Measurements from ENCODE around the gene P4HA1. TPM values are rescaled to one million over a fixed set of nuclear protein-coding genes. Genes with fewer than 3 reads are reported as not detected.

P4HA1 gene
- total and polyA plus RNA-seq, 9 of the 15 experiments (the other 6 are each of a cell fraction or from before 2014, with no cell fraction given): 20.2 to 177 (median 28.6) TPM

GRCh38 chr10:73110345-73110849, 13.7 kb upstream of the P4HA1 start, which contains the start of gene NUDT13:
TSS of gene NUDT13 (plus strand) at chr10:73110455. CDS start at chr10:73114366, 3,911 bp downstream.
- WGBS (ENCODE audit: insufficient coverage, low coverage, missing lambda C conversion rate): 0% methylated on average over 5 of the region's 5 CpGs
- peaks cover 3 to 5% of the 10 kb centered on the region in 2 experiments; a peak in 2 of 5 replicates for H3K4me1 ChIP-seq (replicated peaks in 1 of 2; ENCODE audit: control insufficient read depth in 2 of 2, insufficient read depth in 2 of 2, low read length in 2 of 2)
- intact Hi-C loops (cut with micrococcal nuclease) (loop anchor here (1.0 to 5.0 kb wide), 2 partner anchors 14 to 57 kb away; partner anchors contain the start of genes ECD, FAM149B1 and P4HA1), in situ Hi-C loops (cut with MboI) (no loop called here)
- H3K79me2 ChIP-seq (ENCODE audit: control insufficient read depth, insufficient read depth, low read length): no peaks in the 10 kb centered on the region; the same call in 2 of the 3 replicates
- H2AFZ ChIP-seq (ENCODE audit: low read depth, low read length): peak within 1 kb of the TSS; percentile 91
- H3K9me3 ChIP-seq (replicated peaks; ENCODE audit: control insufficient read depth, insufficient read depth, low read depth, low read length): peaks cover 5% of the 10 kb centered on the region
- FAIRE-seq (peak; percentile 99), DNase-seq (ENCODE audit: extremely low read depth in 1 of 4, low spot score in 3 of 4) (peak; percentile 63 to 91 (median 76)), ATAC-seq (peak; percentile 96)
- H4K20me1 ChIP-seq (replicated peaks; ENCODE audit: control insufficient read depth, insufficient read depth, low read length): no peaks in the 10 kb centered on the region
- peak within 1 kb of the TSS; percentile 89 for H3K27ac ChIP-seq (ENCODE audit: extremely low read depth, low read depth, low read length)
- TSS peak; percentile 90 for BruUV-seq (replicated peaks)
- H3K4me2 ChIP-seq (ENCODE audit: insufficient read depth, low read length): peak within 1 kb of the TSS; percentile 93
- peak within 1 kb of the TSS; percentile 47 for H3K4me3 ChIP-seq
- peaks cover 12% of the 10 kb centered on the region; the same call in 1 of the 3 replicates for H3K36me3 ChIP-seq (ENCODE audit: control insufficient read depth, insufficient read depth, low read length)
- ChIA-PET CTCF (ENCODE audit: low intra/inter-chr PET ratio) (interaction anchor here (0.8 kb wide), 1 partner anchor 14 kb away, joined by 3 read pairs; the partner anchor contains the start of gene P4HA1), POLR2A (interaction anchor here (0.6 to 8.1 kb wide), 13 partner anchors 8 to 1726 kb away, joined by 3 to 112 read pairs (median 5); partner anchors contain the start of genes ECD, FAM149B1 and P4HA1)
- H3K27me3 ChIP-seq (ENCODE audit: control insufficient read depth in 2 of 2, insufficient read depth in 2 of 2, low read length in 2 of 2): no peaks in the 10 kb centered on the region
- no peaks in the 10 kb centered on the region for H3K9me1 ChIP-seq (ENCODE audit: control insufficient read depth, insufficient read depth, low read length)
- H3K9ac ChIP-seq (ENCODE audit: insufficient read depth in 1 of 2, low read depth in 2 of 2, low read length in 2 of 2): peak within 1 kb of the TSS; percentile 78 to 91
- TF ChIP-seq SP1 (CRISPR knock-in tag; IDR thresholded peaks at IDR 0.05) (peak; percentile 65; the same call in 1 of the 2 replicates), ZNF639 (CRISPR knock-in tag; conservative IDR thresholded peaks at IDR 0.05 in 1 of 2, IDR thresholded peaks at IDR 0.05 in 1 of 2) (peak in 1 of 2 experiments; percentile 82; a peak in 2 of 4 replicates), ZBTB1 (CRISPR knock-in tag; IDR thresholded peaks at IDR 0.05; ENCODE audit: borderline replicate concordance, low read depth) (no peak), GABPB2 (CRISPR knock-in tag; conservative IDR thresholded peaks at IDR 0.05) (no peak), GTF2E2 (tag; IDR thresholded peaks at IDR 0.05) (peak; percentile 9; the same call in 1 of the 2 replicates), ZNF586 (CRISPR knock-in tag; conservative IDR thresholded peaks at IDR 0.05) (no peak), SMARCB1 (IDR thresholded peaks at IDR 0.05; ENCODE audit: insufficient read length, low read depth) (peak; percentile 64), PPARD (CRISPR knock-in tag; IDR thresholded peaks at IDR 0.05) (no peak), TCF3 (CRISPR knock-in tag; IDR thresholded peaks at IDR 0.05) (no peak), NEUROD1 (IDR thresholded peaks at IDR 0.05; ENCODE audit: borderline replicate concordance, low read depth, low read length, partially characterized antibody) (peak; percentile 56), CBX2 (IDR thresholded peaks at IDR 0.05; ENCODE audit: insufficient read depth, low read length, poor library complexity, severe bottlenecking) (no peak), BRD4 (IDR thresholded peaks at IDR 0.05) (0 out of 2 replicates have a peak, but pooled peaks have one; percentile 21), TCFL5 (CRISPR knock-in tag; conservative IDR thresholded peaks at IDR 0.05) (peak; percentile 33; the same call in 1 of the 2 replicates), PHB (CRISPR knock-in tag; IDR thresholded peaks at IDR 0.05) (0 out of 2 replicates have a peak, but pooled peaks have one; percentile 62), MEF2D (tag; conservative IDR thresholded peaks at IDR 0.05; ENCODE audit: low read depth) (0 out of 2 replicates have a peak, but pooled peaks have one; percentile 35), ZEB2 (IDR thresholded peaks at IDR 0.05) (peak; percentile 18; the same call in 1 of the 2 replicates), RAD51 (IDR thresholded peaks at IDR 0.05; ENCODE audit: borderline replicate concordance, low read depth) (0 out of 2 replicates have a peak, but pooled peaks have one; percentile 7), TSC22D4 (tag; IDR thresholded peaks at IDR 0.05) (no peak), RNF219 (CRISPR knock-in tag; IDR thresholded peaks at IDR 0.05) (no peak)
